Myometrial cell (primary cell): ENCODE data around the gene SLC25A53. TPM values are rescaled to one million over a fixed set of nuclear protein-coding genes. Genes with fewer than 3 reads are reported as not detected.

Source experiments
- total RNA-seq: library from RNA; depleted of rRNA; stranded (reverse); fragments of >200 nt; gene quantifications from 2 replicates; pipeline ENCODE4 v1.2.3, GENCODE V29; 2015

Gene SLC25A53
- total RNA-seq, result 1.7 and 4.3 TPM in 2 replicates

GRCh38 chrX:104156630-104157529 lies at the start of gene SLC25A53:
Gene SLC25A53, minus strand, starts transcription at chrX:104157009. Its CDS starts 51,752 bp downstream, at chrX:104105257.

GRCh38 chrX:104165894-104166734 lies 9.3 kb upstream of the SLC25A53 start, which contains the start of gene FAM199X:
Gene FAM199X, plus strand, starts transcription at chrX:104166453. Its CDS starts 333 bp downstream, at chrX:104166786.

GRCh38 chrX:104112326-104112951 lies 44.4 kb downstream of the SLC25A53 start, which contains the start of gene ZCCHC18:
Gene ZCCHC18, plus strand, starts transcription at chrX:104112523. Its CDS starts 1,589 bp downstream, at chrX:104114112.

GRCh38 chrX:104075778-104076445 lies 80.9 kb downstream of the SLC25A53 start, which contains the start of gene TMSB15C:
Gene TMSB15C, minus strand, starts transcription at chrX:104076236.

Other genes with a start within 250 kb of the SLC25A53 start
- gene TMSB15B, start 194.4 kb downstream of the SLC25A53 start, total RNA-seq, result 2.9 and 8.5 TPM in 2 replicates
- gene H2BW1, start 143.3 kb downstream of the SLC25A53 start, total RNA-seq, result not detected in 2 replicates
- not detected in 2 replicates for gene H2BW2, start 117.1 kb downstream of the SLC25A53 start, total RNA-seq
- gene TMSB15C, start 80.8 kb downstream of the SLC25A53 start, total RNA-seq, result 0.35 and 3.2 TPM in 2 replicates
- gene ZCCHC18, start 44.5 kb downstream of the SLC25A53 start, total RNA-seq, result under 0.01 and 0.18 TPM in 2 replicates
- gene FAM199X, start 9.4 kb upstream of the SLC25A53 start, total RNA-seq, result 8.4 and 13.1 TPM in 2 replicates
- 1.4 and 8.2 TPM in 2 replicates for gene ESX1, start 97.9 kb upstream of the SLC25A53 start, total RNA-seq